RWPE1 (cell line): ENCODE data around the gene FEV.

Source experiments
- CTCF ChIA-PET: fragments of 350-600 bp; sonication (Branson Sonifier 250); formaldehyde crosslinking; extraction: SDS; loops from one replicate; lab custom pipeline; 2021; lab: Yijun Ruan, JAX
- POLR2A ChIA-PET: fragments of 400-600 bp; formaldehyde crosslinking; extraction: SDS; loops from one replicate; lab custom pipeline; 2020; ENCODE audit warnings: antibody characterized with exemption; ENCODE audit not compliant: low non-redundant PET; lab: Yijun Ruan, JAX
- DNase-seq: peaks from one replicate; pipeline ENCODE4 v3.0.0; 2012; ENCODE audit warnings: low spot score
- H3K27ac ChIP-seq: fragments of 450-650 bp; 2 replicates; pipeline ENCODE4 v1.5.1; 2017
- CTCF ChIP-seq: fragments of 450-650 bp; conservative IDR thresholded peaks from 2 replicates; pipeline ENCODE4 v1.5.1; 2017; ENCODE audit warnings: low read depth, mild to moderate bottlenecking

FEV gene

GRCh38 chr2:218979846-218980734, 4.9 kb downstream of the FEV start:
- DNase-seq: peak; percentile 80
- ChIA-PET CTCF (interaction anchor here (0.6 to 3.2 kb wide), 46 partner anchors 13 to 550 kb away, joined by 3 to 53 read pairs (median 4); partner anchors contain the start of genes CDK5R2, CFAP65, CRYBA2 and NHEJ1), POLR2A (no interaction called here)
- H3K27ac ChIP-seq: no peak overlapping the region
- peak; percentile 96 for TF ChIP-seq CTCF

DNA sequence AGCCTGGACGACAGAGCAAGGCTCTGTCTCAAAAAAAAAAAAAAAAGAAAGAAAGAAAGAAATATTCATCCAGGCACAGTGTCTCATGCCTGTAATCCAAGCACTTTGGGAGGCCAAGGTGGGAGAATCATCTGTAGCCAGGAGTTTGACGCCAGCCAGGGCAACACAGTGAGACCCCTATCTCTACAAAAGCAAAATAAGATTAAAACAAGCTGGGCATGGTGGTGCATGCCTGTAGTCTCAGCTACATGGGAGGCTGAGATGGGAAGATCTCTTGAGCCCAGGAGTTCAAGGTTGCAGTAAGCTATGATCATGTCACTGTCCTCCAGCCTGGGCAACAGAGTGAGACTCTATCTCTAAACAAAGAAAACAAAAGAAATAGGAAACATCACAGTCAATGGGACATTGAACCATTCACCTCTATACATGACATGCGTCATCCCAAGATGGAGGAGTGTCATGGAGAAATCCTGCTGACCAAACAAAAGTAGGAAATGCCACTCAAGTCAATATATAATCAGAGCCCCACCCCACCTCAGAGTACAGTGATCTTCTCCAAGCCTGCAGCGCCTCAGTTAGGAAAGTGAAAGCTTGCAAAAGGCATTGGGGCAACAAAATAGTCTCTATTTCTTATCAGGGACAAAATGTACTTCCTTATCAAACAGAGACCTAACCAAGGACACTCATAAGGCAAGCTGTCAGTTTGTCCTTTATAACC, 9.8 kb downstream of the FEV start:
- H3K27ac ChIP-seq: no peak overlapping the region
- POLR2A ChIA-PET: no interaction called here
- TF ChIP-seq CTCF: no peak
- DNase-seq: no peak
- CTCF ChIA-PET: interaction anchor here (0.6 to 0.7 kb wide), 3 partner anchors 100 to 469 kb away, joined by 3 to 4 read pairs (median 3); no protein-coding TSS in a partner anchor

DNA sequence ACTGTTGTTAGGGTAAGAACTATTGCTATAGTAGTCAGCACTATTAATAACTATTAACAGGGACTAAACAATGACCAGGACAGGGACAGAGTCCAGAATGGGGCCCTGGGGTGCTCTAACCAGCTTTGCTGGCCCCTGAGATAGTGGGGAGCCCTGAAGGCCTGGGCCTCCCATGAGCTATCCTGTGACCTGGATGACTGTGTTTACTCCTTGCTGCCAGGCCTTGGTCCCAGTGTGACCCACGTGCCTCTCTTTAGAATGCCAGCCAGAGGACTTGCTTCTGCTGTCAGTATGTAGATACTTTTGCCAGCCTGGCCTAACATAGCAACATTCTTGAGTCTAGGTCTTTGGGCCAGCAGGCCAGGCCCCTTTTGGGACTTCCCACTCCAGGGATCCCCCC, 14.1 kb downstream of the FEV start:
- no peak for DNase-seq
- TF ChIP-seq CTCF: no peak
- CTCF ChIA-PET: no interaction called here
- POLR2A ChIA-PET: no interaction called here
- no peak overlapping the region for H3K27ac ChIP-seq

DNA sequence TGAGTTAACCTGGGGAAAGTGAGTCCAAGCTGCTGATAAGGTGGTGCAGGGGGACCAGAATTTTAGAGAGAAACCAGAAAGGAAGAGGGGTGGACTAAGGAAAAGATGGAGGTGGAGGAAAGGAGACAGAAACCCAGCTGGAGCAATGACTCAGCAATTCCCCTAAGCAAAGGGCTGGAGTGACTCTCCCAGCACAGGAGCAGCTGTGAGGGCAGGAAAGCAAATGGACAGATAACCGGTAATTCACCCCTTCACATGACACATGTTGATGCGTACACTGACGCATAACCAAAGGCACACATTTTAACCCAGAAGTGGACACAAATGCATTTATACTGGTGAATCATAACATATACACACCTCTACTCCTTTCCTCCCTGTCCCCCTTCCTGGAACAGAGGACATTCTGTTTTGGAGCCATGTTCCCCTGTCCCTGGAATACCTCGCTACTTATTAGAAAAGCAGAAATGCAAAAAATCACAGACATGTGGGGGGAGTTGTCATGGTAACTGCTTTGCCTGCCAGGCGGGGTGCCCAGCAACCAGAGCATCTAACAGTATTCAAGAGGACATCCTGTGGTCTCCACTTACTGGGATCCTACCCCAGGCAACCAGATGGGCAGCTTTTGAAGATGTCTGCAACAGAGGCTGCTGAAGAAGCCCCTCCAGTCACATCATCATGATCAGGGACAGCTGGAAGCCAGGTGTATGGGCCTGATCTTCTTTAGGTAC, 20.8 kb downstream of the FEV start:
- peak; percentile 48 for DNase-seq
- TF ChIP-seq CTCF: no peak
- POLR2A ChIA-PET: no interaction called here
- CTCF ChIA-PET: interaction anchor here (0.7 to 3.8 kb wide), 2 partner anchors 16 to 44 kb away, joined by 3 to 25 read pairs; no protein-coding TSS in a partner anchor
- H3K27ac ChIP-seq: no peak overlapping the region

GRCh38 chr2:218963601-218964000, 21.4 kb downstream of the FEV start:
- TF ChIP-seq CTCF: no peak
- ChIA-PET CTCF (no interaction called here), POLR2A (no interaction called here)
- H3K27ac ChIP-seq: no peak overlapping the region
- no peak for DNase-seq
